GM21381 (cell line): Measurements from ENCODE around the gene ZBTB37.
A peak's percentile ranks its signal among the peaks of the same experiment; 100 is the strongest.
"Not testable (repeated sequence)": the region's sequence is repeated elsewhere in the genome, so short reads cannot be mapped to it uniquely, and the experiment has no call there.

ENCODE experiments used
- ATAC-seq: cut with Tn5 transposase; IDR thresholded peaks from one replicate; pipeline ENCODE4 v1.9.1; 2021; ENCODE audit warnings: mild to moderate bottlenecking, moderate library complexity; ENCODE audit not compliant: unreplicated experiment

Gene ZBTB37

GRCh38 chr1:173900427-173900826 is 32.2 kb downstream of the ZBTB37 start:
- no peak for ATAC-seq

- ATAC-seq = no peak
Measured at GRCh38 chr1:173900992-173901391, 32.8 kb downstream of the ZBTB37 start.

GRCh38 chr1:173903827-173904531 is 35.8 kb downstream of the ZBTB37 start:
- no peak for ATAC-seq

- ATAC-seq = no peak
Measured at GRCh38 chr1:173913111-173913510, 44.9 kb downstream of the ZBTB37 start.

GRCh38 chr1:173914366-173914871 is 46.2 kb downstream of the ZBTB37 start:
- ATAC-seq = no peak

GRCh38 chr1:173915596-173915995 is 47.4 kb downstream of the ZBTB37 start:
- no peak for ATAC-seq

- no peak for ATAC-seq
Measured at GRCh38 chr1:173916667-173917066, 48.5 kb downstream of the ZBTB37 start.

GRCh38 chr1:173917149-173917548 is 49.0 kb downstream of the ZBTB37 start, which contains the start of gene SERPINC1:
TSS of gene SERPINC1 (minus strand) at chr1:173917327. CDS start at chr1:173917259, 68 bp downstream.
- ATAC-seq = no peak

GRCh38 chr1:173917635-173918493 is 49.7 kb downstream of the ZBTB37 start:
- no peak for ATAC-seq

GRCh38 chr1:173920861-173921260 is 52.7 kb downstream of the ZBTB37 start:
- ATAC-seq = no peak

GRCh38 chr1:173925306-173926242 is 57.4 kb downstream of the ZBTB37 start:
- ATAC-seq = no peak

- ATAC-seq = not testable (repeated sequence)
Measured at GRCh38 chr1:173930541-173930940, 62.4 kb downstream of the ZBTB37 start.

- ATAC-seq = no peak
Measured at GRCh38 chr1:173934440-173934839, 66.3 kb downstream of the ZBTB37 start.

GRCh38 chr1:173937062-173937461 is 68.9 kb downstream of the ZBTB37 start:
- peak; percentile 73 for ATAC-seq

- ATAC-seq = no peak
Measured at GRCh38 chr1:173946380-173946921, 78.3 kb downstream of the ZBTB37 start.

- no peak for ATAC-seq
Measured at GRCh38 chr1:173948594-173948993, 80.4 kb downstream of the ZBTB37 start.
